Right cardiac atrium (tissue), 5 donors: ENCODE results near the gene TEX47. TPM values are rescaled to one million over a fixed set of nuclear protein-coding genes. Genes with fewer than 3 reads are reported as not detected.
A peak's percentile ranks its signal among the peaks of the same experiment; 100 is the strongest.

Experiments
- ATAC-seq, 2 donors: fragments of 200-7000 bp; cut with Tn5 transposase; one replicate each; pipeline versions ENCODE4 v1.8.0 to v1.9.1; 2020; ENCODE audit warnings: moderate library complexity in 2 of 2, mild to moderate bottlenecking in 1 of 2
- DNase-seq, 3 donors: peaks; one replicate each; pipeline ENCODE4 v3.0.0-alpha.2; 2020
- H3K27ac ChIP-seq: one replicate; pipeline ENCODE4 v1.5.1; 2013; ENCODE audit warnings: mild to moderate bottlenecking, low read length, control low read depth, moderate library complexity
- H3K27me3 ChIP-seq: one replicate; pipeline ENCODE4 v1.6.1; 2013; ENCODE audit not compliant: control insufficient read depth, insufficient read depth
- H3K4me1 ChIP-seq: one replicate; pipeline ENCODE4 v1.6.1; 2013; ENCODE audit warnings: low read length; ENCODE audit not compliant: control insufficient read depth, insufficient read depth
- H3K4me3 ChIP-seq: one replicate; pipeline ENCODE4 v1.5.1; 2013; ENCODE audit warnings: low read length, control low read depth
- H3K9me3 ChIP-seq: one replicate; pipeline ENCODE4 v1.6.1; 2013; ENCODE audit warnings: low read length; ENCODE audit not compliant: control insufficient read depth
- WGBS: extraction: QIAGEN DNeasy Blood & Tissue Kit; methylation state at CpG from one replicate; pipeline ENCODE4 v1.1.7; 2013; 5-methylcytosine and 5-hydroxymethylcytosine counted together
- intact Hi-C, 4 donors: fragments of 100-400 bp; cut with DNase I; formaldehyde crosslinking; loops; one replicate each; pipeline versions ENCODE4 v1.11.0 to v1.14.0; 2022 to 2023
- polyA plus RNA-seq: library from polyadenylated mRNA; stranded (reverse); fragments of 200-250 nt; gene quantifications from one replicate; pipeline ENCODE4 v1.2.3, GENCODE V29; 2013
- total RNA-seq, 4 donors: library from RNA; stranded (reverse); fragmentation: NEBNext Ultra II Directional; extraction: Animal tissue kit (Norgen Biotek cat#: 25700); gene quantifications; one replicate each; pipeline ENCODE4 v1.2.1, GENCODE V29; 2021
- donor health status: healthy with polysubstance abuse.
- donor health status: DM: no; HTN: yes; CAD: no.
- donor health status: DM: no; HTN: no; CAD: no.
- donor health status: DM: no; HTN: yes; CAD: no; lungs with severe emphysema.
- donor health status: DM: yes; HTN: yes; CAD: no.

The TEX47 gene
- total and polyA plus RNA-seq, 5 donors = not detected

GRCh38 chr7:88787777-88788176 lies 7.8 kb downstream of the TEX47 start:
- Histone ChIP-seq H3K9me3 (no peaks in the 10 kb centered on the region), H3K27ac (no peak overlapping the region), H3K27me3 (no peaks in the 10 kb centered on the region), H3K4me1 (no peaks in the 10 kb centered on the region), H3K4me3 (no peak overlapping the region)
- no peak for DNase-seq
- no peak for ATAC-seq
- intact Hi-C loops = loop anchor here in 1 of 4 donors (10.0 kb wide), 1 partner anchor 837 kb away; no protein-coding TSS in a partner anchor
- WGBS = 68% methylated on average over 2 of the region's 2 CpGs

- intact Hi-C loops = no loop called here
- Histone ChIP-seq H3K9me3 (no peaks in the 10 kb centered on the region), H3K27me3 (no peaks in the 10 kb centered on the region), H3K27ac (no peak overlapping the region), H3K4me1 (no peaks in the 10 kb centered on the region), H3K4me3 (no peak overlapping the region)
- no peak for DNase-seq
- no peak for ATAC-seq
Observed at GRCh38 chr7:88775838-88776237, 19.7 kb downstream of the TEX47 start.

GRCh38 chr7:88772776-88773175 lies 22.8 kb downstream of the TEX47 start:
- H3K4me1 ChIP-seq = no peaks in the 10 kb centered on the region
- DNase-seq = no peak
- intact Hi-C loops = no loop called here

GRCh38 chr7:88771417-88771816 lies 24.1 kb downstream of the TEX47 start:
- no peak overlapping the region for H3K27ac ChIP-seq
- no peak overlapping the region for H3K4me3 ChIP-seq
- H3K9me3 ChIP-seq = no peaks in the 10 kb centered on the region
- H3K4me1 ChIP-seq = no peaks in the 10 kb centered on the region
- intact Hi-C loops = no loop called here
- DNase-seq (no peak), ATAC-seq (no peak)
- no peaks in the 10 kb centered on the region for H3K27me3 ChIP-seq
- 76% methylated on average over 1 of the region's 1 CpG for WGBS

More at GRCh38 chr7:88772776-88773175, 22.8 kb downstream of the TEX47 start:
- no peak overlapping the region for H3K4me3 ChIP-seq
- H3K9me3 ChIP-seq = no peaks in the 10 kb centered on the region
- no peak for ATAC-seq
- no peaks in the 10 kb centered on the region for H3K27me3 ChIP-seq
- H3K27ac ChIP-seq = no peak overlapping the region

GRCh38 chr7:88761779-88762178 lies 33.8 kb downstream of the TEX47 start:
- WGBS = 57% methylated on average over 1 of the region's 1 CpG
- intact Hi-C loops = no loop called here
- Histone ChIP-seq H3K4me3 (no peak overlapping the region), H3K27ac (no peak overlapping the region), H3K9me3 (no peaks in the 10 kb centered on the region), H3K4me1 (no peaks in the 10 kb centered on the region), H3K27me3 (no peaks in the 10 kb centered on the region)
- DNase-seq = no peak
- no peak for ATAC-seq

- Histone ChIP-seq H3K4me1 (no peaks in the 10 kb centered on the region), H3K27me3 (no peaks in the 10 kb centered on the region), H3K27ac (no peak overlapping the region), H3K9me3 (no peaks in the 10 kb centered on the region), H3K4me3 (peak overlapping the region; percentile 51)
- intact Hi-C loops = no loop called here
- ATAC-seq (no peak), DNase-seq (no peak)
- 19% methylated on average over 6 of the region's 6 CpGs for WGBS
Observed at GRCh38 chr7:88760136-88760515, 35.4 kb downstream of the TEX47 start.

- intact Hi-C loops = no loop called here
- no peaks in the 10 kb centered on the region for H3K4me1 ChIP-seq
- H3K4me3 ChIP-seq = peak within 1 kb of the TSS; percentile 51
- peak; percentile 24 to 75 (median 72) for DNase-seq
- H3K9me3 ChIP-seq = no peaks in the 10 kb centered on the region
- H3K27me3 ChIP-seq = no peaks in the 10 kb centered on the region
- peak; percentile 77 to 84 for ATAC-seq
- no peak within 1 kb of the TSS for H3K27ac ChIP-seq
- 2% methylated on average over 74 of the region's 74 CpGs for WGBS
Observed at GRCh38 chr7:88759230-88760135, 36.1 kb downstream of the TEX47 start, which contains the start of gene ZNF804B. Gene ZNF804B, plus strand, starts transcription at chr7:88759700. Its CDS starts 277 bp downstream, at chr7:88759977.

- no peaks in the 10 kb centered on the region for H3K27me3 ChIP-seq
- intact Hi-C loops = no loop called here
- WGBS = 6% methylated on average over 33 of the region's 33 CpGs
- no peaks in the 10 kb centered on the region for H3K9me3 ChIP-seq
- ATAC-seq (peak; percentile 83 to 84), DNase-seq (peak; percentile 51 to 76 (median 74))
- peak overlapping the region; percentile 51 for H3K4me3 ChIP-seq
- no peaks in the 10 kb centered on the region for H3K4me1 ChIP-seq
- H3K27ac ChIP-seq = no peak overlapping the region
Observed at GRCh38 chr7:88758381-88759229, 36.9 kb downstream of the TEX47 start.

- Histone ChIP-seq H3K4me3 (no peak overlapping the region), H3K4me1 (no peaks in the 10 kb centered on the region), H3K9me3 (no peaks in the 10 kb centered on the region), H3K27ac (no peak overlapping the region), H3K27me3 (no peaks in the 10 kb centered on the region)
- 82% methylated on average over 2 of the region's 2 CpGs for WGBS
- intact Hi-C loops = no loop called here
- no peak for ATAC-seq
- no peak for DNase-seq
Observed at GRCh38 chr7:88757371-88757770, 38.2 kb downstream of the TEX47 start.

- Histone ChIP-seq H3K27me3 (no peaks in the 10 kb centered on the region), H3K9me3 (no peaks in the 10 kb centered on the region), H3K4me1 (no peaks in the 10 kb centered on the region), H3K4me3 (no peak overlapping the region), H3K27ac (no peak overlapping the region)
- WGBS = 44% methylated on average over 1 of the region's 1 CpG
- DNase-seq = no peak
- ATAC-seq = no peak
- intact Hi-C loops = no loop called here
Observed at GRCh38 chr7:88756802-88757201, 38.7 kb downstream of the TEX47 start.

- H3K4me3 ChIP-seq = no peak overlapping the region
- H3K9me3 ChIP-seq = no peaks in the 10 kb centered on the region
- DNase-seq (no peak), ATAC-seq (no peak)
- intact Hi-C loops = no loop called here
- no peaks in the 10 kb centered on the region for H3K4me1 ChIP-seq
- no peaks in the 10 kb centered on the region for H3K27me3 ChIP-seq
- H3K27ac ChIP-seq = no peak overlapping the region
- WGBS = 78% methylated on average over 3 of the region's 3 CpGs
Observed at GRCh38 chr7:88746126-88746525, 49.4 kb downstream of the TEX47 start.
